DMS53 (cell line): Measurements from ENCODE around the gene ARHGDIB.

Experiments used
- DNase-seq: peaks from one replicate; lab custom pipeline; 2025; lab: John Stamatoyannopoulos, UW

The ARHGDIB gene

DNA sequence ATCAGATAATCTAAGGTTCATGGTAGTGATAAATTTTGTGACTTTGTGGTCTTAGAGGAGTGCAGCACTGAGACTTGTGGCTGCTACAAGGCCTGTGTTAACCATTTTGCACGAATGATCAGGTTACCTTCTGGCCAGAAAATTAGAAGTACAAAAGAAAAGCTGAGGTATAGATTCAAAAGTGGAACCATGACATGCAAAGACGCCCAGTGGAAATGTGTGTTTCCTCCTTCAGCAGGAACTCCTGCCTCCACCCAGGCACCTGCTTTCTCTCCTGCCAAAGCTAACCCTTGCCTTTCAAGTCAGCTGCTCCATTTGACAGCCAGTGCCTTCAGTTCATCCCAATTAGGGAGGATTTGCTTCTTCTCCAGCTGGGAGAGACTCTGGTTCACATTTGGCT, 21.6 kb upstream of the ARHGDIB start:
- DNase-seq, result no peak

DNA sequence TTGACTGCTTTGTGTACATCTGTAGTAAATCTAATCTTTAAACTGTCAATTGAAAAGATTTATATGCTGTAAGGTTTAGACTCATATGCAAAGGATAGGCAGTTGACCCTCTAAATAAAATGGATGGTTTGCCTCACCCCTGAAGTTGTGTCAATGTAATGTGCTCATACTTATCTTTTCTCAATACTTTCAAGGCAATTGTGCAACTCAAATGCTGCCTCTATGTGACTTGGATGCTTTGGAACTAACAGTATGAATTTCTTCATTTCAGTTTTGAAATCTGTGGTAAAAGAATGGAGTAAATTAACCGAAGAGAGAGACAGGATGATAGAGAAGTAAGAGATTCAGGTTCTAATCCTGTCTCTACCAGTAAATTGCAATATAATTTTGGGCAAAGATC, 21.2 kb upstream of the ARHGDIB start:
- DNase-seq, result no peak

- no peak for DNase-seq
Measured at GRCh38 chr12:14981049-14981448, 19.6 kb upstream of the ARHGDIB start.

- DNase-seq, result no peak
Measured at GRCh38 chr12:14979468-14979867, 18.1 kb upstream of the ARHGDIB start.

DNA sequence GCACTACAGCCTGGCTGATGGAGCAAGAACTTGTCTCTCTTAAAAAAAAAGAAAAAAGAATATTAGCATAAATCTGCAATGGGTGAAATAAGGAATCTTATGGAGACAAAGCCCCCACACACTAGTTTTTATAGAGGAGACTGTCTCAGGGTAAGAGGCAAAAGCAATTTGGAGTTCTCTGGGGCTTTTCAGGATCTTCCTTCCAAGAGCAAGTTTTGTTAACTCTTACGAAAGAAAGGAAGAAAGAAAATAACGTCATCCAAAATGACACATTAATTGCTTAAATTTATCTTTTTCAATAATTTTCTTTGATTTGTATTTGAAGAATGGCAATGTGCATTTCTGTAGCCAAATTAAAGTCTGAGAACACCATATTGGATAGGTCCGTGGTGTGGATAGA, 15.3 kb upstream of the ARHGDIB start:
- DNase-seq, result no peak

DNA sequence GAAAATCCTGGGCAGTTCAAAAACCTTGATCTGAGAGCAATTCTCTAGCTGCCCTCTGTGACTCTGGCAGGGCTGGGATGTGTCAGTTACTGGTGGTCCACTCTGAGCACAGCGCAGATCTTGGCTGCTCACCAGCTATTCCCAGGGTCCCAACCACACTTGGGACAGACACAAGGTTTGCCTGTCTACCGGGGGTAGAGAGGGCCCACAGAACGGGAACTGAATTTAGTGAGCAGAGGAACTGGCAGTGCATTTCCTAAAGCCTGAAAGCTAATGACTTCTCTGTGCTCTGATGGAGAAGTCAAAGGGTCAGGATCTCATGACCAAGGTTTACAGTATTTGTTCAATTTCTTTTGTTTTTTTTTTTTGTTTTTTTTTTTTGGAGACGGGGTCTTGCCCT, 14.1 kb upstream of the ARHGDIB start:
- DNase-seq, result no peak

- DNase-seq, result no peak
Measured at GRCh38 chr12:14974633-14975032, 13.2 kb upstream of the ARHGDIB start.

DNA sequence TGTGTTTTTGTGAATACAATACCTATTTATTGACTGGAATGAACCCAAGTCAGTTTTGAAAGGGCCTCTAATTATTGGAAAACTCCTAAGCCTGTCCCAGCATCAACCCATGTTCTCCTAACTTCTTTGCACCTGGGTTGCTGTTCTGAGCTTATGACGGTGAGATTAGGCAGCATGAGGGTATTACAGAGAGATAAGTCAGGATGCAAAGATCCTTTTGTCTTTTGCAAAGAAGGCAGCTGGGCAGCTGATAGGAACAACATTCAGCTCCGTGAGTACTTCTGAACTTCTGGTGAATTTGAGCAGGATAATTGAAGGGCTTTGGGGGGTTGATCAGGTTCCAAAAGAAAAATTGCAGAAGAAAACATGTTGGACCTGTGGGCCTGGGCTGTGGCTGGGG, 11.4 kb upstream of the ARHGDIB start, which contains the start of gene PDE6H:
Gene PDE6H (plus strand): TSS at position 227 of the 400 bp plus-strand sequence. CDS start 4,971 bp downstream, outside the sequence.
- DNase-seq, result no peak

- DNase-seq, result peak; percentile 32
Measured at GRCh38 chr12:14970473-14970872, 9.1 kb upstream of the ARHGDIB start.

DNA sequence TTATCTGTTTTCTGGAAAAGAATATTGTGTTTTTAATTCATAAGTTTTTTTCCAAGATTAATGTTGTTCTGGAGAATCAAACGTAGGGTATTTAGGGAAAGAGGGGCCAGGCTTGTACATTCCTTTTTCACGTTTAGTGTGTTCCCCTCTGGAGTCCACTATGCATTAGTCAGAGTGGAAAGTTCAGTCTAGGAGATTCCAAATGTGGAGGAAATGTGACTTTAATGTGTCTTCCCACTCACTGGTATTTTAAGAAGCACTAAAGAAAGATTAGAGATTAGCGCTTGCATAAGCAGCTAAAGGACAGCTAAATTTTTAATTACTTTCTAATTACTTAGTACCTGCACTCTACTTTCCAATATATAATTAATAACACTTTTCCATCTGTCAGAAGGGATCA, 7.1 kb upstream of the ARHGDIB start:
- no peak for DNase-seq

- no peak for DNase-seq
Measured at GRCh38 chr12:14965221-14965620, 3.8 kb upstream of the ARHGDIB start.

DNA sequence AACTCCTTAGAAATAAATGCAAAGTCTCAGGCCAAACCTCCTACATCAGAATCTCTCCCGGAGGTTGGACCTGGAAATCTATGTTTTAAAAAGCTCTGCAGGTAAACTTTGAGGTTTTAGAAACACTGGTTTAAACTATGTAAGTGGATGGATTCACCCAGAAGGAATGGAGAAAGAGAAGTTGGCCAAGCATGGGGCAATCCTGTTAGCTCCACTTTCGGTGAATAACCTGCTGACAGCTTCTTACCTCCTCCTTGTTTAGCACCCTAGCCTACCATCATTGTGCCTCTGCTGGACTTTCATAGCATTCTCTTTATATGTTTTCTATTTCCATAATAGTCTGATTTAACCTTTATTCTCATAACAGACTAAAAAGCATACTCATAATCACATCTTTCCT, 3.0 kb upstream of the ARHGDIB start:
- DNase-seq, result no peak

- no peak for DNase-seq
Measured at GRCh38 chr12:14963520-14963919, 2.1 kb upstream of the ARHGDIB start.

- no peak for DNase-seq
Measured at GRCh38 chr12:14962797-14963196, 1.4 kb upstream of the ARHGDIB start.

GRCh38 chr12:14962153-14962539, 745 bp upstream of the ARHGDIB start:
- no peak for DNase-seq

GRCh38 chr12:14960548-14961465, 594 bp downstream of the ARHGDIB start:
- peak; percentile 60 for DNase-seq

GRCh38 chr12:14959916-14960496, 1.4 kb downstream of the ARHGDIB start:
- DNase-seq, result no peak

DNA sequence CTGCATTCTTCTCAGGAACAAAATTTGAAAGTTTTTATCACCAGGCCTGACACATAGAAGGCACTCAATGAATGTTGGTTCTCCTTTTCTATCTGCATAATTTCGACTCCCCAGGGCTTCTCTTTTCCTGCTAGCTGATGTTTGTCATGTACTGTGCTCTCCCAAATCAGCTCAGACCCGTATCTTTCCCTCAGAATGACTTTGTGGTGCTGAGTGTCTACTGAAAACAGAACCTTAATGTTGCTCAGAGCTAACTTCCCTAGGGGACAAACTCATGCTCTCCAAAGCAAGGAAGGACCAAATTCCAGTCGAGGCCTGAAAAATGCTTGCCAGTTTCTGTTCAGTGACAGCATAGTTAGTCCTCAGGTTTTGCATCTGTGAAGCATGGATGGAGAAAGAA, 1.9 kb downstream of the ARHGDIB start:
- DNase-seq, result no peak

GRCh38 chr12:14959126-14959440, 2.3 kb downstream of the ARHGDIB start:
- DNase-seq, result no peak

GRCh38 chr12:14958361-14959125, 2.9 kb downstream of the ARHGDIB start:
- DNase-seq, result no peak

DNA sequence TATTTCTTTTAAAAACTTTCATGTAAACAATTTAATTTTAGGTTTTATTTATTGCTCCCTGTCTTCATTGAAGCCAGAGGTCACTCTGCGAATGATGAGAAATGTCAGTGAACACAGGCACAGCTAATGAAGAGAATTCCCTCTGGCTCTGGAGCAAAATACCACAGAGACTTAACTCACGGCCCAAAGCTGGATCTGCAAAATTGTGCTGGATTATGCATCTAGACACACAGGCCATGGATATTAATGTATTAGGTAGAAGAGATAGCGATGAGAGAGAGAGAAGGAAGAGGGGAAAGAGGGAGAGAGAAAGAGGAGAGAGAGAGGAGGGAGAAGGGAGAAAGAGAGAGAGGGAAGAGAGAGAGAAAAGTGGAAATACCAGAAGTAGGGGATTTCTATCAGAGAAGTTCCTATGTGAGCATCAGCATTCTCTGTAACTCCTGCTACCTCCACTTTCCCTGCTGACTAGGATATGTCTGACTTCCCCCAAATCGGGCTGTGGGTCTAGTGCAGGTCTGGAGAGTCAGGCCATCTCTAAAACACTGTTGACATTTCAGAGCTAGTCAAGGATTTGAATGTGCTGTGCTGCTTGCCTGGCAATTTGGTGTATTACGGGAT, 3.7 kb downstream of the ARHGDIB start:
- DNase-seq, result peak; percentile 16

- no peak for DNase-seq
Measured at GRCh38 chr12:14956905-14957304, 4.5 kb downstream of the ARHGDIB start.
